HEK293 (cell line): Measurements from ENCODE around the gene PIP5K1C.

ENCODE experiments used
- HIC1 ChIP-seq: fragments of 450-650 bp; formaldehyde crosslinking; IDR thresholded peaks from 2 replicates; pipeline ENCODE4 v1.5.1; 2016; ENCODE audit warnings: missing biosample characterization, missing genetic modification characterization
- HOXA7 ChIP-seq: sonication (generic); formaldehyde crosslinking; IDR thresholded peaks from 2 replicates; pipeline ENCODE4 v1.8.1; 2022; ENCODE audit warnings: missing genetic modification reagents, borderline replicate concordance
- KLF8 ChIP-seq: fragments of 450-650 bp; formaldehyde crosslinking; IDR thresholded peaks from 2 replicates; pipeline ENCODE4 v1.5.1; 2016; ENCODE audit warnings: missing biosample characterization, missing genetic modification characterization
- MYNN ChIP-seq: fragments of 450-650 bp; formaldehyde crosslinking; IDR thresholded peaks from 2 replicates; pipeline ENCODE4 v1.5.1; 2016; ENCODE audit warnings: missing biosample characterization, missing genetic modification characterization, borderline replicate concordance
- OSR2 ChIP-seq: fragments of 450-650 bp; formaldehyde crosslinking; IDR thresholded peaks from 2 replicates; pipeline ENCODE4 v1.5.1; 2016; ENCODE audit warnings: missing biosample characterization, missing genetic modification characterization
- PRDM1 ChIP-seq: fragments of 450-650 bp; formaldehyde crosslinking; IDR thresholded peaks from 2 replicates; pipeline ENCODE4; 2016; ENCODE audit warnings: missing biosample characterization, missing genetic modification characterization
- REPIN1 ChIP-seq: fragments of 450-650 bp; formaldehyde crosslinking; IDR thresholded peaks from 2 replicates; pipeline ENCODE4 v1.5.1; 2017; ENCODE audit warnings: missing biosample characterization, missing genetic modification characterization, low read depth
- SCRT2 ChIP-seq: fragments of 450-650 bp; formaldehyde crosslinking; IDR thresholded peaks from 2 replicates; pipeline ENCODE4 v1.5.1; 2016; ENCODE audit warnings: missing biosample characterization, missing genetic modification characterization
- TRIM28 ChIP-seq: IDR thresholded peaks from 2 replicates; pipeline ENCODE4 v1.6.1; 2011; ENCODE audit warnings: low read length, control low read depth, borderline replicate concordance
- ZBTB48 ChIP-seq: fragments of 450-650 bp; formaldehyde crosslinking; IDR thresholded peaks from 2 replicates; pipeline ENCODE4 v1.5.1; 2016; ENCODE audit warnings: missing biosample characterization, missing genetic modification characterization
- ZBTB7A ChIP-seq: fragments of 450-650 bp; formaldehyde crosslinking; IDR thresholded peaks from 2 replicates; pipeline ENCODE4 v1.5.1; 2016; ENCODE audit warnings: low read depth, missing biosample characterization, missing genetic modification characterization
- ZFP41 ChIP-seq: fragments of 450-650 bp; formaldehyde crosslinking; IDR thresholded peaks from 2 replicates; pipeline ENCODE4 v1.5.1; 2016; ENCODE audit warnings: missing biosample characterization, missing genetic modification characterization, borderline replicate concordance
- ZNF148 ChIP-seq: fragments of 450-650 bp; formaldehyde crosslinking; IDR thresholded peaks from 2 replicates; pipeline ENCODE4 v1.5.0; 2017; ENCODE audit warnings: missing biosample characterization, missing genetic modification characterization, borderline replicate concordance
- ZNF174 ChIP-seq: fragments of 450-650 bp; formaldehyde crosslinking; IDR thresholded peaks from 2 replicates; pipeline ENCODE4 v1.5.0; 2017; ENCODE audit warnings: missing biosample characterization, mild to moderate bottlenecking, missing genetic modification characterization
- ZNF19 ChIP-seq: fragments of 450-650 bp; formaldehyde crosslinking; IDR thresholded peaks from 2 replicates; pipeline ENCODE4; 2016; ENCODE audit warnings: missing biosample characterization, missing genetic modification characterization, low read depth
- ZNF221 ChIP-seq: fragments of 450-650 bp; formaldehyde crosslinking; IDR thresholded peaks from 2 replicates; pipeline ENCODE4 v1.5.1; 2017; ENCODE audit warnings: missing biosample characterization, missing genetic modification characterization, borderline replicate concordance
- ZNF266 ChIP-seq: fragments of 450-650 bp; formaldehyde crosslinking; IDR thresholded peaks from 2 replicates; pipeline ENCODE4 v1.5.1; 2016; ENCODE audit warnings: missing biosample characterization, missing genetic modification characterization, low read depth
- ZNF274 ChIP-seq, 2 experiments: fragments of 200-500 bp in 1 of 2; fragments of 450-650 bp in 1 of 2; sonication (Bioruptor generic) in 1 of 2; formaldehyde crosslinking in 1 of 2; IDR thresholded peaks; 2 replicates each; pipeline versions ENCODE4 v1.5.1 to v1.6.1; 2014 to 2016; ENCODE audit warnings: borderline replicate concordance in 1 of 2, inconsistent platforms in 1 of 2, low read length in 1 of 2, missing biosample characterization in 1 of 2, missing genetic modification characterization in 1 of 2
- ZNF280C ChIP-seq: fragments of 450-650 bp; formaldehyde crosslinking; IDR thresholded peaks from 2 replicates; pipeline ENCODE4 v1.5.1; 2016; ENCODE audit warnings: missing biosample characterization, missing genetic modification characterization
- ZNF311 ChIP-seq: fragments of 450-650 bp; formaldehyde crosslinking; IDR thresholded peaks from 2 replicates; pipeline ENCODE4 v1.5.1; 2017; ENCODE audit warnings: missing biosample characterization, missing genetic modification characterization, borderline replicate concordance
- ZNF558 ChIP-seq: fragments of 450-650 bp; formaldehyde crosslinking; IDR thresholded peaks from 2 replicates; pipeline ENCODE4 v1.5.1; 2016; ENCODE audit warnings: missing biosample characterization, missing genetic modification characterization
- ZNF596 ChIP-seq: fragments of 450-650 bp; IDR thresholded peaks from 2 replicates; pipeline ENCODE4 v1.5.0; 2018; ENCODE audit warnings: missing biosample characterization, mild to moderate bottlenecking, missing genetic modification characterization, moderate library complexity
- ZNF600 ChIP-seq: fragments of 450-650 bp; formaldehyde crosslinking; IDR thresholded peaks from 2 replicates; pipeline ENCODE4 v1.5.1; 2016; ENCODE audit warnings: missing biosample characterization, missing genetic modification characterization
- ZNF624 ChIP-seq: fragments of 450-650 bp; formaldehyde crosslinking; IDR thresholded peaks from 2 replicates; pipeline ENCODE4 v1.5.1; 2017; ENCODE audit warnings: missing biosample characterization, missing genetic modification characterization
- ZNF664 ChIP-seq: fragments of 450-650 bp; formaldehyde crosslinking; IDR thresholded peaks from 2 replicates; pipeline ENCODE4 v1.5.1; 2016; ENCODE audit warnings: missing biosample characterization, missing genetic modification characterization
- ZNF747 ChIP-seq: fragments of 450-650 bp; formaldehyde crosslinking; IDR thresholded peaks from 2 replicates; pipeline ENCODE4 v1.5.1; 2016; ENCODE audit warnings: missing biosample characterization, missing genetic modification characterization
- ZNF777 ChIP-seq: fragments of 450-650 bp; formaldehyde crosslinking; IDR thresholded peaks from 2 replicates; pipeline ENCODE4 v1.5.1; 2017; ENCODE audit warnings: missing biosample characterization, missing genetic modification characterization, borderline replicate concordance
- ZSCAN16 ChIP-seq: fragments of 450-650 bp; formaldehyde crosslinking; IDR thresholded peaks from 2 replicates; pipeline ENCODE4 v1.5.1; 2016; ENCODE audit warnings: missing biosample characterization, missing genetic modification characterization
- TF ChIP-seq, protein P1 (sequence below): fragments of 450-650 bp; formaldehyde crosslinking; IDR thresholded peaks from 2 replicates; pipeline ENCODE4 v1.5.1; 2017; ENCODE audit warnings: missing biosample characterization, missing genetic modification characterization
- TF ChIP-seq, protein P2 (sequence below): fragments of 450-650 bp; formaldehyde crosslinking; IDR thresholded peaks from 2 replicates; pipeline ENCODE4 v1.5.1; 2016; ENCODE audit warnings: missing biosample characterization, missing genetic modification characterization

PIP5K1C gene

GRCh38 chr19:3605770-3606169 lies 94.5 kb downstream of the PIP5K1C start (continued):
- TF ChIP-seq ZNF311 (tag by site-specific recombination) (peak; percentile 7; the same call in 1 of the 2 replicates), MYNN (tag by site-specific recombination) (no peak), ZNF266 (no peak), ZNF777 (tag by site-specific recombination) (no peak), REPIN1 (tag by site-specific recombination) (peak; percentile 21; the same call in 1 of the 2 replicates), ZNF664 (tag by site-specific recombination) (no peak), ZSCAN16 (tag by site-specific recombination) (no peak), ZNF558 (tag by site-specific recombination) (no peak), ZFP41 (no peak), TRIM28 (no peak), HIC1 (tag by site-specific recombination) (no peak), ZNF221 (no peak), ZBTB7A (tag by site-specific recombination) (0 out of 2 replicates have a peak, but pooled peaks have one; percentile 48), ZNF596 (no peak), ZNF747 (tag by site-specific recombination) (no peak), ZNF280C (tag by site-specific recombination) (no peak), KLF8 (peak; percentile 47), ZNF148 (tag by site-specific recombination) (peak; percentile 21; the same call in 1 of the 2 replicates), HOXA7 (CRISPR knock-in tag) (no peak), ZNF274 (IDR thresholded peaks at IDR 0.05; ENCODE audit: low read length) (no peak), ZNF274 (tag by site-specific recombination; IDR thresholded peaks at IDR 0.05; ENCODE audit: borderline replicate concordance) (0 out of 2 replicates have a peak, but pooled peaks have one; percentile 48), OSR2 (tag by site-specific recombination) (no peak), ZNF174 (tag by site-specific recombination) (no peak), ZNF624 (tag by site-specific recombination) (no peak), ZNF19 (tag by site-specific recombination) (no peak), SCRT2 (tag by site-specific recombination) (peak; percentile 69), ZBTB48 (tag by site-specific recombination) (0 out of 2 replicates have a peak, but pooled peaks have one; percentile 20), ZNF600 (tag by site-specific recombination) (0 out of 2 replicates have a peak, but pooled peaks have one; percentile 37), PRDM1 (no peak)
- TF ChIP-seq, protein P1, sequence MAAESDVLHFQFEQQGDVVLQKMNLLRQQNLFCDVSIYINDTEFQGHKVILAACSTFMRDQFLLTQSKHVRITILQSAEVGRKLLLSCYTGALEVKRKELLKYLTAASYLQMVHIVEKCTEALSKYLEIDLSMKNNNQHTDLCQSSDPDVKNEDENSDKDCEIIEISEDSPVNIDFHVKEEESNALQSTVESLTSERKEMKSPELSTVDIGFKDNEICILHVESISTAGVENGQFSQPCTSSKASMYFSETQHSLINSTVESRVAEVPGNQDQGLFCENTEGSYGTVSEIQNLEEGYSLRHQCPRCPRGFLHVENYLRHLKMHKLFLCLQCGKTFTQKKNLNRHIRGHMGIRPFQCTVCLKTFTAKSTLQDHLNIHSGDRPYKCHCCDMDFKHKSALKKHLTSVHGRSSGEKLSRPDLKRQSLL (tag by site-specific recombination), result no peak
- TF ChIP-seq, protein P2, sequence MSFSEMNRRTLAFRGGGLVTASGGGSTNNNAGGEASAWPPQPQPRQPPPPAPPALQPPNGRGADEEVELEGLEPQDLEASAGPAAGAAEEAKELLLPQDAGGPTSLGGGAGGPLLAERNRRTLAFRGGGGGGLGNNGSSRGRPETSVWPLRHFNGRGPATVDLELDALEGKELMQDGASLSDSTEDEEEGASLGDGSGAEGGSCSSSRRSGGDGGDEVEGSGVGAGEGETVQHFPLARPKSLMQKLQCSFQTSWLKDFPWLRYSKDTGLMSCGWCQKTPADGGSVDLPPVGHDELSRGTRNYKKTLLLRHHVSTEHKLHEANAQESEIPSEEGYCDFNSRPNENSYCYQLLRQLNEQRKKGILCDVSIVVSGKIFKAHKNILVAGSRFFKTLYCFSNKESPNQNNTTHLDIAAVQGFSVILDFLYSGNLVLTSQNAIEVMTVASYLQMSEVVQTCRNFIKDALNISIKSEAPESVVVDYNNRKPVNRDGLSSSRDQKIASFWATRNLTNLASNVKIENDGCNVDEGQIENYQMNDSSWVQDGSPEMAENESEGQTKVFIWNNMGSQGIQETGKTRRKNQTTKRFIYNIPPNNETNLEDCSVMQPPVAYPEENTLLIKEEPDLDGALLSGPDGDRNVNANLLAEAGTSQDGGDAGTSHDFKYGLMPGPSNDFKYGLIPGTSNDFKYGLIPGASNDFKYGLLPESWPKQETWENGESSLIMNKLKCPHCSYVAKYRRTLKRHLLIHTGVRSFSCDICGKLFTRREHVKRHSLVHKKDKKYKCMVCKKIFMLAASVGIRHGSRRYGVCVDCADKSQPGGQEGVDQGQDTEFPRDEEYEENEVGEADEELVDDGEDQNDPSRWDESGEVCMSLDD (tag by site-specific recombination), result 0 out of 2 replicates have a peak, but pooled peaks have one; percentile 21
